HepG2 (cell line): ENCODE measurements around the gene SHCBP1L. TPM values are rescaled to one million over a fixed set of nuclear protein-coding genes. Genes with fewer than 3 reads are reported as not detected.

Experiments
- ATAC-seq: fragments of 200-7000 bp; cut with Tn5 transposase; 3 replicates; pipeline ENCODE4 v1.9.1; 2020; ENCODE audit warnings: mild to moderate bottlenecking, moderate library complexity
- BruUV-seq: library from RNA; stranded (reverse); fragments of 400-500 nt; replicated peaks from 2 replicates; lab custom pipeline; 2021; lab: Mats Ljungman, UMichigan
- CTCF ChIA-PET: fragments of 300-600 bp; formaldehyde crosslinking; extraction: SDS; loops from one replicate; lab custom pipeline; 2021; ENCODE audit warnings: low total read pairs, inconsistent platforms, low intra/inter-chr PET ratio; lab: Yijun Ruan, JAX
- POLR2A ChIA-PET: fragments of 350-600 bp; sonication (Branson Sonifier 250); formaldehyde crosslinking; loops from one replicate; lab custom pipeline; 2020; ENCODE audit warnings: antibody characterized with exemption, inconsistent platforms; lab: Yijun Ruan, JAX
- DNase-seq: peaks from one replicate; pipeline ENCODE4 v3.0.0-alpha.2; 2015; ENCODE audit warnings: low spot score
- FAIRE-seq: peaks from 3 replicates; lab custom pipeline; 2011; peaks lifted over from hg19 to GRCh38; lab: Jason Lieb, UNC
- H2AFZ ChIP-seq: one replicate; pipeline ENCODE4 v1.6.1; 2011; ENCODE audit warnings: low read length, inconsistent platforms
- H3K27ac ChIP-seq: fragments of 300-600 bp; 3 replicates; pipeline ENCODE4 v1.8.0; 2011; ENCODE audit warnings: mixed run types, mild to moderate bottlenecking, mixed read lengths, low read length, inconsistent platforms; ENCODE audit not compliant: insufficient read depth; ENCODE audit errors: extremely low read length
- H3K27me3 ChIP-seq, 2 experiments: fragments of 200-600 bp in 1 of 2; 2 replicates in 1 of 2; 3 replicates in 1 of 2; pipeline versions ENCODE4 v1.6.0 to v1.8.0; 2011; ENCODE audit warnings: low read length in 2 of 2, mild to moderate bottlenecking in 2 of 2, moderate library complexity in 2 of 2, inconsistent platforms in 1 of 2; ENCODE audit not compliant: insufficient read depth in 2 of 2, control insufficient read depth in 1 of 2
- H3K36me3 ChIP-seq, 2 experiments: fragments of 200-600 bp in 1 of 2; replicated peaks in 1 of 2; 2 replicates in 1 of 2; 3 replicates in 1 of 2; pipeline versions ENCODE4 v1.5.1 to v1.8.0; 2011; ENCODE audit warnings: low read length in 2 of 2, inconsistent platforms in 1 of 2; ENCODE audit not compliant: insufficient read depth in 2 of 2, control insufficient read depth in 1 of 2
- H3K4me1 ChIP-seq: 2 replicates; pipeline ENCODE4 v1.5.1; 2012; ENCODE audit warnings: low read length, inconsistent platforms; ENCODE audit not compliant: insufficient read depth
- H3K4me2 ChIP-seq: 2 replicates; pipeline ENCODE4 v1.6.0; 2011; ENCODE audit warnings: low read depth, low read length, inconsistent platforms
- H3K4me3 ChIP-seq, 3 experiments: fragments of 200-600 bp in 1 of 3; sonication (generic), shearing (Covaris generic) in 1 of 3; replicated peaks in 1 of 3; 2 replicates each; pipeline ENCODE4 v1.5.1; 2011 to 2016; ENCODE audit warnings: low read length in 3 of 3, inconsistent platforms in 2 of 3, low read depth in 2 of 3, mild to moderate bottlenecking in 2 of 3, control low read depth in 1 of 3, mixed read lengths in 1 of 3; ENCODE audit not compliant: insufficient read depth in 1 of 3
- H3K79me2 ChIP-seq: one replicate; pipeline ENCODE4 v1.6.1; 2011; ENCODE audit warnings: low read length, inconsistent platforms; ENCODE audit not compliant: insufficient read depth
- H3K9ac ChIP-seq: 2 replicates; pipeline ENCODE4 v1.6.0; 2011; ENCODE audit warnings: mild to moderate bottlenecking, low read depth, low read length, inconsistent platforms; ENCODE audit not compliant: insufficient read depth
- H3K9me3 ChIP-seq: 2 replicates; pipeline ENCODE4 v1.5.1; 2012; ENCODE audit warnings: mild to moderate bottlenecking, low read length
- H4K20me1 ChIP-seq: 2 replicates; pipeline ENCODE4 v1.6.0; 2011; ENCODE audit warnings: inconsistent platforms, mild to moderate bottlenecking, low read length, moderate library complexity; ENCODE audit not compliant: insufficient read depth
- EZH2 ChIP-seq: conservative IDR thresholded peaks from 2 replicates; pipeline ENCODE4 v1.6.1; 2012; ENCODE audit warnings: mild to moderate bottlenecking, low read depth, low read length, moderate library complexity
- MAFF ChIP-seq: IDR thresholded peaks from 2 replicates; pipeline ENCODE4 v1.6.1; 2011; ENCODE audit warnings: low read depth, low read length, improper control_type of control experiment
- MAFK ChIP-seq, 2 experiments: IDR thresholded peaks in 1 of 2; conservative IDR thresholded peaks in 1 of 2; 2 replicates each; pipeline ENCODE4 v1.6.1; 2011; ENCODE audit warnings: improper control_type of control experiment in 2 of 2, low read length in 2 of 2
- ZBTB4 ChIP-seq: sonication (generic); formaldehyde crosslinking; IDR thresholded peaks from 2 replicates; pipeline ENCODE4 v1.4.0; 2020; ENCODE audit warnings: missing genetic modification reagents, mild to moderate bottlenecking, borderline replicate concordance
- WGBS: methylation state at CpG from one replicate; pipeline ENCODE4 v1.1.6; 2017; ENCODE audit warnings: low lambda C conversion rate; 5-methylcytosine and 5-hydroxymethylcytosine counted together
- in situ Hi-C: cut with HindIII; loops from 2 replicates; pipeline ENCODE4 v1.10.0; 2017; ENCODE audit warnings: low pct_unique_long_range_greater_than_20kb; ENCODE audit not compliant: extremely low pct_ligation_motif_present
- intact Hi-C: fragments of 100-400 bp; cut with micrococcal nuclease; formaldehyde crosslinking; loops from one replicate; pipeline ENCODE4 v1.10.0; 2022; ENCODE audit not compliant: unreplicated experiment
- polyA plus RNA-seq, 8 experiments: library from polyadenylated mRNA; depleted of rRNA in 3 of 8; stranded (reverse) in 7 of 8; unstranded in 1 of 8; fragments of >200 nt; fragmentation: Illumina TruSeq in 4 of 8; extraction: Trizol in 4 of 8; gene quantifications; 2 replicates each; pipeline versions ENCODE4 v1.2.1 to v1.2.3, GENCODE V29; 2011 to 2016; ENCODE audit warnings: low read depth in 4 of 8, missing spikeins in 1 of 8, mixed read lengths in 1 of 8; ENCODE audit not compliant: insufficient read depth in 1 of 8
- total RNA-seq, 5 experiments: library from RNA; depleted of rRNA; stranded (reverse); fragments of >200 nt; fragmentation: Illumina TruSeq; extraction: Trizol; gene quantifications; 2 replicates each; pipeline ENCODE4 v1.2.3, GENCODE V29; 2016; ENCODE audit warnings: low read depth in 1 of 5

SHCBP1L gene
- total and polyA plus RNA-seq, 2 of the 13 experiments (the other 11 are each of a cell fraction or from before 2014, with no cell fraction given) = not detected

- TF ChIP-seq ZBTB4 = no peak
Measured at GRCh38 chr1:182957902-182958395, 5.0 kb upstream of the SHCBP1L start (continued).

GRCh38 chr1:182956708-182957365 is 3.9 kb upstream of the SHCBP1L start:
- H3K9ac ChIP-seq = no peak overlapping the region
- H3K27ac ChIP-seq = no peak overlapping the region
- WGBS = 70% methylated on average over 2 of the region's 2 CpGs
- no peaks in the 10 kb centered on the region for H3K9me3 ChIP-seq
- BruUV-seq = no TSS peak
- no peak overlapping the region for H3K4me2 ChIP-seq
- intact Hi-C loops = no loop called here
- no peak overlapping the region for H2AFZ ChIP-seq
- H3K36me3 ChIP-seq = no peaks in the 10 kb centered on the region
- DNase-seq (no peak), ATAC-seq (no peak), FAIRE-seq (no peak)
- no peaks in the 10 kb centered on the region for H3K4me1 ChIP-seq
- TF ChIP-seq MAFF (0 out of 2 replicates have a peak, but pooled peaks have one; percentile 24), EZH2 (no peak), MAFK (conservative IDR thresholded peaks at IDR 0.05 in 1 of 2, IDR thresholded peaks at IDR 0.05 in 1 of 2; ENCODE audit: low read length in 2 of 2) (peak; percentile 7 to 60; a peak in 2 of 4 replicates)
- H3K79me2 ChIP-seq = no peaks in the 10 kb centered on the region
- POLR2A ChIA-PET = no interaction called here
- H3K27me3 ChIP-seq = peaks cover 0 to 4% of the 10 kb centered on the region in 2 experiments; a peak in 1 of 5 replicates
- H4K20me1 ChIP-seq = no peaks in the 10 kb centered on the region
- H3K4me3 ChIP-seq = no peak overlapping the region
- in situ Hi-C loops = no loop called here
- CTCF ChIA-PET = no interaction called here
